ENCODE results near the gene PABPN1. TPM values are rescaled to one million over a fixed set of nuclear protein-coding genes. Genes with fewer than 3 reads are reported as not detected.
A peak's percentile ranks its signal among the peaks of the same experiment; 100 is the strongest.

Gene PABPN1
- total and polyA plus RNA-seq, 9 of the 15 experiments (the other 6 are each of a cell fraction or from before 2014, with no cell fraction given), result 32.6 to 388 (median 178) TPM

GRCh38 chr14:23301288-23301968 lies 19.8 kb upstream of the PABPN1 start (continued):
- TF ChIP-seq ARID3B (CRISPR knock-in tag; IDR thresholded peaks at IDR 0.05; ENCODE audit: borderline replicate concordance) (no peak), ZNF280B (CRISPR knock-in tag; IDR thresholded peaks at IDR 0.05) (no peak), ETV1 (tag; conservative IDR thresholded peaks at IDR 0.05; ENCODE audit: low read depth) (no peak; the same call in 1 of the 2 replicates)

- Histone ChIP-seq H4K20me1 (replicated peaks; ENCODE audit: control insufficient read depth, insufficient read depth, low read length) (no peaks in the 10 kb centered on the region), H3K27me3 (ENCODE audit: control insufficient read depth in 2 of 2, insufficient read depth in 2 of 2, low read length in 2 of 2) (no peaks in the 10 kb centered on the region), H3K36me3 (ENCODE audit: control insufficient read depth, insufficient read depth, low read length) (peaks cover 20% of the 10 kb centered on the region; the same call in 2 of the 3 replicates), H3K79me2 (ENCODE audit: control insufficient read depth, insufficient read depth, low read length) (peaks cover 24% of the 10 kb centered on the region), H3K4me1 (replicated peaks in 1 of 2; ENCODE audit: control insufficient read depth in 2 of 2, insufficient read depth in 2 of 2, low read length in 2 of 2) (peaks cover 22 to 31% of the 10 kb centered on the region in 2 experiments), H3K9me3 (replicated peaks; ENCODE audit: control insufficient read depth, insufficient read depth, low read depth, low read length) (no peaks in the 10 kb centered on the region), H3K4me3 (peak overlapping the region; percentile 67), H3K4me2 (ENCODE audit: insufficient read depth, low read length) (peak overlapping the region; percentile 96), H3K9ac (ENCODE audit: insufficient read depth in 1 of 2, low read depth in 2 of 2, low read length in 2 of 2) (peak overlapping the region; percentile 79 to 95), H3K27ac (ENCODE audit: extremely low read depth, low read depth, low read length) (peak overlapping the region; percentile 90), H3K9me1 (ENCODE audit: control insufficient read depth, insufficient read depth, low read length) (no peaks in the 10 kb centered on the region), H2AFZ (ENCODE audit: low read depth, low read length) (peak overlapping the region; percentile 93)
- intact Hi-C loops (cut with micrococcal nuclease) (loop anchor here (2.0 to 5.0 kb wide), 3 partner anchors 15 to 180 kb away; partner anchors contain the start of gene HOMEZ), in situ Hi-C loops (cut with MboI) (no loop called here)
- ChIA-PET POLR2A (interaction anchor here (0.5 to 2.8 kb wide), 10 partner anchors 9 to 439 kb away, joined by 3 to 29 read pairs (median 6); partner anchors contain the start of genes ACIN1, C14orf119, HOMEZ and PABPN1), CTCF (ENCODE audit: low intra/inter-chr PET ratio) (interaction anchor here (1.0 to 5.9 kb wide), 4 partner anchors 36 to 233 kb away, joined by 3 to 58 read pairs (median 30); no protein-coding TSS in a partner anchor)
- no TSS peak for BruUV-seq (replicated peaks)
- no peak for FAIRE-seq
- WGBS (ENCODE audit: insufficient coverage, low coverage, missing lambda C conversion rate), result under 1% methylated on average over 21 of the region's 25 CpGs
- no peak for DNase-seq (ENCODE audit: extremely low read depth in 1 of 4, low spot score in 3 of 4)
- peak; percentile 9 for ATAC-seq
- TF ChIP-seq BRD9 (IDR thresholded peaks at IDR 0.05; ENCODE audit: low read depth, partially characterized antibody) (no peak), THAP7 (CRISPR knock-in tag; IDR thresholded peaks at IDR 0.05) (no peak), ATF2 (CRISPR knock-in tag; IDR thresholded peaks at IDR 0.05) (no peak), ETS2 (tag; IDR thresholded peaks at IDR 0.05; ENCODE audit: borderline replicate concordance, poor library complexity, severe bottlenecking) (no peak), ZNF764 (CRISPR knock-in tag; IDR thresholded peaks at IDR 0.05; ENCODE audit: low read depth) (no peak), ZNF140 (CRISPR knock-in tag; IDR thresholded peaks at IDR 0.05) (no peak), ZNF785 (CRISPR knock-in tag; IDR thresholded peaks at IDR 0.05) (no peak), EWSR1 (IDR thresholded peaks at IDR 0.05; ENCODE audit: borderline replicate concordance, low read depth, partially characterized antibody) (no peak)
These were observed 19.3 kb upstream of the PABPN1 start for GRCh38 chr14:23301969-23302289.

Measured in K562 (cell line).